H9 (cell line): ENCODE measurements around the gene LRP1. TPM values are rescaled to one million over a fixed set of nuclear protein-coding genes. Genes with fewer than 3 reads are reported as not detected.

Experiments used
- DNase-seq: peaks from one replicate; pipeline ENCODE4 v3.0.0-alpha.2; 2017
- H2AFZ ChIP-seq: one replicate; pipeline ENCODE4 v1.6.1; 2013; ENCODE audit warnings: mild to moderate bottlenecking, low read length, control low read depth, moderate library complexity
- H2AK5ac ChIP-seq: 2 replicates; pipeline ENCODE4 v1.6.1; 2013; ENCODE audit warnings: low read length, control low read depth, mixed read lengths; ENCODE audit not compliant: insufficient read length
- H2BK120ac ChIP-seq: one replicate; pipeline ENCODE4 v1.6.1; 2013; ENCODE audit warnings: low read depth, mild to moderate bottlenecking, low read length, control low read depth, inconsistent platforms; ENCODE audit not compliant: poor library complexity, severe bottlenecking
- H2BK12ac ChIP-seq: 2 replicates; pipeline ENCODE4 v1.6.1; 2013; ENCODE audit warnings: low read length, control low read depth, mixed read lengths, low read depth; ENCODE audit not compliant: insufficient read length
- H2BK15ac ChIP-seq: 2 replicates; pipeline ENCODE4 v1.6.1; 2013; ENCODE audit warnings: low read depth, low read length, control low read depth
- H2BK20ac ChIP-seq: one replicate; pipeline ENCODE4 v1.6.1; 2013; ENCODE audit warnings: low read depth, mild to moderate bottlenecking, low read length, control low read depth, inconsistent platforms; ENCODE audit not compliant: poor library complexity, severe bottlenecking
- H2BK5ac ChIP-seq: 2 replicates; pipeline ENCODE4 v1.6.1; 2013; ENCODE audit warnings: low read length, control low read depth, mixed read lengths; ENCODE audit not compliant: insufficient read length
- H3K14ac ChIP-seq: 2 replicates; pipeline ENCODE4 v1.6.1; 2013; ENCODE audit warnings: low read length, control low read depth; ENCODE audit not compliant: insufficient read depth
- H3K18ac ChIP-seq: 2 replicates; pipeline ENCODE4 v1.6.1; 2013; ENCODE audit warnings: low read depth, mild to moderate bottlenecking, mixed read lengths, low read length, control low read depth; ENCODE audit not compliant: insufficient read length
- H3K23ac ChIP-seq: 2 replicates; pipeline ENCODE4 v1.6.1; 2013; ENCODE audit warnings: low read length, control low read depth, mixed read lengths, low read depth; ENCODE audit not compliant: insufficient read length
- H3K23me2 ChIP-seq: 2 replicates; pipeline ENCODE4 v1.6.1; 2013; ENCODE audit warnings: low read depth, mild to moderate bottlenecking, mixed read lengths, low read length, control low read depth; ENCODE audit not compliant: insufficient read length, poor library complexity, severe bottlenecking
- H3K27ac ChIP-seq: 2 replicates; pipeline ENCODE4 v1.5.1; 2013; ENCODE audit warnings: low read length, control low read depth, mixed read lengths, low read depth; ENCODE audit not compliant: insufficient read length
- H3K27me3 ChIP-seq: 2 replicates; pipeline ENCODE4 v1.6.1; 2013; ENCODE audit warnings: low read length, control low read depth, inconsistent platforms; ENCODE audit not compliant: insufficient read depth
- H3K4ac ChIP-seq: 2 replicates; pipeline ENCODE4 v1.6.1; 2013; ENCODE audit warnings: low read depth, mild to moderate bottlenecking, control low read depth, inconsistent platforms, low read length, moderate library complexity
- H3K4me1 ChIP-seq: 2 replicates; pipeline ENCODE4 v1.6.1; 2013; ENCODE audit warnings: low read length, control low read depth, inconsistent platforms; ENCODE audit not compliant: insufficient read depth
- H3K4me2 ChIP-seq: 2 replicates; pipeline ENCODE4 v1.6.1; 2013; ENCODE audit warnings: low read length, control low read depth, mixed read lengths; ENCODE audit not compliant: insufficient read length, insufficient read depth
- H3K56ac ChIP-seq: 2 replicates; pipeline ENCODE4 v1.6.1; 2013; ENCODE audit warnings: low read depth, mild to moderate bottlenecking, mixed read lengths, low read length, control low read depth; ENCODE audit not compliant: insufficient read length
- H3K79me1 ChIP-seq: 2 replicates; pipeline ENCODE4 v1.6.1; 2013; ENCODE audit warnings: low read depth, mild to moderate bottlenecking, moderate library complexity, low read length, control low read depth, inconsistent platforms; ENCODE audit not compliant: insufficient read depth, poor library complexity, severe bottlenecking
- H3K79me2 ChIP-seq: 2 replicates; pipeline ENCODE4 v1.6.1; 2013; ENCODE audit warnings: low read length, control low read depth, inconsistent platforms; ENCODE audit not compliant: insufficient read depth
- H3K9ac ChIP-seq: 2 replicates; pipeline ENCODE4 v1.6.1; 2013; ENCODE audit warnings: low read length, control low read depth, mixed read lengths; ENCODE audit not compliant: insufficient read length; ENCODE audit errors: extremely low read depth
- H3K9me3 ChIP-seq: one replicate; pipeline ENCODE4 v1.6.1; 2013; ENCODE audit warnings: low read depth, low read length, inconsistent platforms; ENCODE audit not compliant: control insufficient read depth
- H3T11ph ChIP-seq: one replicate; pipeline ENCODE4 v1.6.1; 2013; ENCODE audit warnings: mild to moderate bottlenecking, low read length, control low read depth, inconsistent platforms
- H4K20me1 ChIP-seq: one replicate; pipeline ENCODE4 v1.6.1; 2013; ENCODE audit not compliant: control insufficient read depth, insufficient read length, insufficient read depth
- H4K5ac ChIP-seq: 2 replicates; pipeline ENCODE4 v1.6.1; 2013; ENCODE audit warnings: low read depth, mild to moderate bottlenecking, mixed read lengths, low read length, control low read depth; ENCODE audit not compliant: insufficient read length
- H4K8ac ChIP-seq: replicated peaks from 2 replicates; pipeline ENCODE4 v1.6.1; 2013; ENCODE audit warnings: low read length, control low read depth, mixed read lengths, low read depth; ENCODE audit not compliant: insufficient read length
- H4K91ac ChIP-seq: 2 replicates; pipeline ENCODE4 v1.6.1; 2013; ENCODE audit warnings: low read depth, mild to moderate bottlenecking, moderate library complexity, mixed read lengths, low read length, control low read depth; ENCODE audit not compliant: insufficient read length
- H3K27ac Mint-ChIP-seq, 3 experiments: 2 replicates in 2 of 3; 3 replicates in 1 of 3; pipeline ENCODE4 v1.8.0; 2020 to 2021; ENCODE audit warnings: mixed read lengths in 3 of 3, mild to moderate bottlenecking in 1 of 3, moderate library complexity in 1 of 3
- H3K27me3 Mint-ChIP-seq: 2 replicates; pipeline ENCODE4 v1.8.0; 2021; ENCODE audit warnings: low read depth, mild to moderate bottlenecking, moderate library complexity, mixed read lengths
- H3K36me3 Mint-ChIP-seq, 3 experiments: 2 replicates in 2 of 3; 3 replicates in 1 of 3; pipeline ENCODE4 v1.8.0; 2020 to 2021; ENCODE audit warnings: low read depth in 3 of 3, mixed read lengths in 3 of 3; ENCODE audit not compliant: insufficient read depth in 1 of 3
- H3K4me1 Mint-ChIP-seq, 2 experiments: 2 replicates each; pipeline ENCODE4 v1.8.0; 2020; ENCODE audit warnings: mixed read lengths in 2 of 2
- H3K4me3 Mint-ChIP-seq, 2 experiments: 2 replicates in 1 of 2; 3 replicates in 1 of 2; pipeline ENCODE4 v1.8.0; 2020 to 2021; ENCODE audit warnings: mild to moderate bottlenecking in 2 of 2, mixed read lengths in 2 of 2, moderate library complexity in 1 of 2
- H3K9me3 Mint-ChIP-seq, 2 experiments: 2 replicates in 1 of 2; 3 replicates in 1 of 2; pipeline ENCODE4 v1.8.0; 2020; ENCODE audit warnings: mild to moderate bottlenecking in 2 of 2, mixed read lengths in 2 of 2, moderate library complexity in 1 of 2
- WGBS: extraction: QIAGEN DNeasy Blood & Tissue Kit; methylation state at CpG from one replicate; pipeline ENCODE4 v1.1.7; 2013; ENCODE audit warnings: missing lambda C conversion rate, low lambda C conversion rate, mixed read lengths; ENCODE audit not compliant: insufficient read length; ENCODE audit errors: extremely low coverage; 5-methylcytosine and 5-hydroxymethylcytosine counted together
- total RNA-seq: library from RNA; stranded (reverse); gene quantifications from 2 replicates; pipeline ENCODE4 v1.2.1, GENCODE V29; 2021
- TF ChIP-seq, protein P1 (sequence below): fragments of 200-600 bp; sonication (generic); conservative IDR thresholded peaks from 3 replicates; pipeline ENCODE4 v1.8.0; 2021; ENCODE audit warnings: antibody characterized with exemption, mild to moderate bottlenecking

LRP1 gene
- total RNA-seq, 1 experiment from 2014 or later = 115 TPM

DNA sequence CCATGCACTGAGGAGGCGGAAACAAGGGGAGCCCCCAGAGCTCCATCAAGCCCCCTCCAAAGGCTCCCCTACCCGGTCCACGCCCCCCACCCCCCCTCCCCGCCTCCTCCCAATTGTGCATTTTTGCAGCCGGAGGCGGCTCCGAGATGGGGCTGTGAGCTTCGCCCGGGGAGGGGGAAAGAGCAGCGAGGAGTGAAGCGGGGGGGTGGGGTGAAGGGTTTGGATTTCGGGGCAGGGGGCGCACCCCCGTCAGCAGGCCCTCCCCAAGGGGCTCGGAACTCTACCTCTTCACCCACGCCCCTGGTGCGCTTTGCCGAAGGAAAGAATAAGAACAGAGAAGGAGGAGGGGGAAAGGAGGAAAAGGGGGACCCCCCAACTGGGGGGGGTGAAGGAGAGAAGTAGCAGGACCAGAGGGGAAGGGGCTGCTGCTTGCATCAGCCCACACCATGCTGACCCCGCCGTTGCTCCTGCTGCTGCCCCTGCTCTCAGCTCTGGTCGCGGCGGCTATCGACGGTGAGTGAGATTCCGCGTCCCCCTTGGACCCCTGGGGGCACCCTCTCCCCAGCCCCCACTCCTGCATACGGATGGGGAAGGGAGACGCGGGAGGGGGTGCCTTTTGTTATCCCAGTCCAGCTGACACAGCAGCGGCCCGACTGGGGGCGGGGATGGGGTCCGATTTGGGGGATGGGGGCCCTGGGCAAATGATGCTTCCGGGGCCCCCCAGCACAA is 400 bp downstream of the LRP1 start:
- Histone ChIP-seq H3K18ac (peak overlapping the region; percentile 73), H2AK5ac (no peak overlapping the region), H3K4ac (no peak overlapping the region; the same call in 1 of the 2 replicates), H3K4me1 (peaks cover 27% of the 10 kb centered on the region), H4K8ac (no peak overlapping the region), H3K14ac (peak overlapping the region; percentile 72; the same call in 1 of the 2 replicates), H2BK120ac (no peak overlapping the region), H2BK5ac (no peak overlapping the region), H2BK15ac (no peak overlapping the region), H3K9me3 (no peaks in the 10 kb centered on the region), H3K23ac (no peak overlapping the region), H3K79me1 (peaks cover 11% of the 10 kb centered on the region), H2AFZ (no peak overlapping the region), H3K4me2 (peak overlapping the region; percentile 56), H3K23me2 (peaks cover 7% of the 10 kb centered on the region), H3K27me3 (no peaks in the 10 kb centered on the region), H4K5ac (no peak overlapping the region), H2BK20ac (no peak overlapping the region), H3K79me2 (peaks cover 23% of the 10 kb centered on the region; the same call in 1 of the 2 replicates), H3K27ac (peak overlapping the region; percentile 30), H2BK12ac (no peak overlapping the region), H4K91ac (no peak overlapping the region), H3K56ac (no peak overlapping the region), H3T11ph (peak overlapping the region; percentile 59), H4K20me1 (no peaks in the 10 kb centered on the region), H3K9ac (peak overlapping the region; percentile 56)
- DNase-seq = peak; percentile 69
- no CpG with 5 or more reads among the region's 35 CpGs for WGBS
- Mint-ChIP-seq H3K4me1 (peaks cover 52 to 61% of the 10 kb centered on the region in 2 experiments), H3K4me3 (peak overlapping the region; percentile 86 to 91), H3K36me3 (peaks cover 3 to 8% (median 5%) of the 10 kb centered on the region in 3 experiments), H3K27ac (peak overlapping the region; percentile 85 to 92 (median 92); a peak in 6 of 7 replicates), H3K9me3 (peaks cover 0 to 4% of the 10 kb centered on the region in 2 experiments; a peak in 3 of 5 replicates), H3K27me3 (no peaks in the 10 kb centered on the region; the same call in 1 of the 2 replicates)
- TF ChIP-seq, protein P1, sequence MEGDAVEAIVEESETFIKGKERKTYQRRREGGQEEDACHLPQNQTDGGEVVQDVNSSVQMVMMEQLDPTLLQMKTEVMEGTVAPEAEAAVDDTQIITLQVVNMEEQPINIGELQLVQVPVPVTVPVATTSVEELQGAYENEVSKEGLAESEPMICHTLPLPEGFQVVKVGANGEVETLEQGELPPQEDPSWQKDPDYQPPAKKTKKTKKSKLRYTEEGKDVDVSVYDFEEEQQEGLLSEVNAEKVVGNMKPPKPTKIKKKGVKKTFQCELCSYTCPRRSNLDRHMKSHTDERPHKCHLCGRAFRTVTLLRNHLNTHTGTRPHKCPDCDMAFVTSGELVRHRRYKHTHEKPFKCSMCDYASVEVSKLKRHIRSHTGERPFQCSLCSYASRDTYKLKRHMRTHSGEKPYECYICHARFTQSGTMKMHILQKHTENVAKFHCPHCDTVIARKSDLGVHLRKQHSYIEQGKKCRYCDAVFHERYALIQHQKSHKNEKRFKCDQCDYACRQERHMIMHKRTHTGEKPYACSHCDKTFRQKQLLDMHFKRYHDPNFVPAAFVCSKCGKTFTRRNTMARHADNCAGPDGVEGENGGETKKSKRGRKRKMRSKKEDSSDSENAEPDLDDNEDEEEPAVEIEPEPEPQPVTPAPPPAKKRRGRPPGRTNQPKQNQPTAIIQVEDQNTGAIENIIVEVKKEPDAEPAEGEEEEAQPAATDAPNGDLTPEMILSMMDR = no peak
